Measurements from ENCODE around the gene CHST11. TPM values are rescaled to one million over a fixed set of nuclear protein-coding genes. Genes with fewer than 3 reads are reported as not detected.

CHST11 gene
- total RNA-seq, 2 donors from 2014 or later, result 36.2 to 61.7 TPM

DNA sequence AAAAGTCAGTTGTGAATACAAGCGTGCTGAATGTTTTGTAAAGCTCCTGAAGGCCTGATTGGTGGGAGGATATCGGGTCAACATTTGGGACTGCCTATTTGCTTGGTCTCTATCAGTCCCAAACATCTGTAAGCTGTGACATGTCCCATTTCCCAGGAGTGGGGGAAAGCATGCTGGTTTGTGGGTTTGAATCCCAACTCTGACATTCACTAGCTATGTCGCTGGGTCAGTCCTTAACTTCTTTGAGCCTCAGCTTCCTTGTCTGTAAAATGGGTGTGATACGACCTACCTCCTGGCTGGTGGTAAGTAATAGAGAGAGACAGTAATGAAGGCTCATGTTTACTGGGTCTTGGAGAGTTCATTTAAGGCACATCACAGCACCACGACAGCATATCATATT, 136.7 kb downstream of the CHST11 start:
- ATAC-seq (replicated peaks), result no peak
- no peak overlapping the region for H3K27ac Mint-ChIP-seq
- no peaks in the 10 kb centered on the region for H3K27me3 Mint-ChIP-seq
- H3K9me3 Mint-ChIP-seq, result no peaks in the 10 kb centered on the region
- no peaks in the 10 kb centered on the region for H3K36me3 Mint-ChIP-seq (ENCODE audit: low read depth)
- H3K4me1 Mint-ChIP-seq, result peaks cover 21% of the 10 kb centered on the region
- H3K4me3 Mint-ChIP-seq, result no peak overlapping the region

GRCh38 chr12:104596134-104596799, 139.5 kb downstream of the CHST11 start:
- Mint-ChIP-seq H3K27me3 (no peaks in the 10 kb centered on the region), H3K4me3 (no peak overlapping the region), H3K27ac (peak overlapping the region; percentile 25), H3K4me1 (peaks cover 25% of the 10 kb centered on the region), H3K9me3 (no peaks in the 10 kb centered on the region), H3K36me3 (ENCODE audit: low read depth) (no peaks in the 10 kb centered on the region)
- no peak for ATAC-seq (replicated peaks)

GRCh38 chr12:104596898-104597843, 140.4 kb downstream of the CHST11 start:
- no peak overlapping the region for H3K4me3 Mint-ChIP-seq
- no peak for ATAC-seq (replicated peaks)
- H3K9me3 Mint-ChIP-seq, result no peaks in the 10 kb centered on the region
- H3K4me1 Mint-ChIP-seq, result peaks cover 25% of the 10 kb centered on the region
- H3K27ac Mint-ChIP-seq, result peak overlapping the region; percentile 25
- no peaks in the 10 kb centered on the region for H3K27me3 Mint-ChIP-seq
- H3K36me3 Mint-ChIP-seq (ENCODE audit: low read depth), result peaks cover 6% of the 10 kb centered on the region

- H3K4me1 Mint-ChIP-seq, result peaks cover 33% of the 10 kb centered on the region
- H3K9me3 Mint-ChIP-seq, result no peaks in the 10 kb centered on the region
- peaks cover 13% of the 10 kb centered on the region for H3K36me3 Mint-ChIP-seq (ENCODE audit: low read depth)
- no peaks in the 10 kb centered on the region for H3K27me3 Mint-ChIP-seq
- no peak overlapping the region for H3K27ac Mint-ChIP-seq
- ATAC-seq (replicated peaks), result no peak
- H3K4me3 Mint-ChIP-seq, result no peak overlapping the region
Measured at GRCh38 chr12:104598342-104599271, 141.9 kb downstream of the CHST11 start.

DNA sequence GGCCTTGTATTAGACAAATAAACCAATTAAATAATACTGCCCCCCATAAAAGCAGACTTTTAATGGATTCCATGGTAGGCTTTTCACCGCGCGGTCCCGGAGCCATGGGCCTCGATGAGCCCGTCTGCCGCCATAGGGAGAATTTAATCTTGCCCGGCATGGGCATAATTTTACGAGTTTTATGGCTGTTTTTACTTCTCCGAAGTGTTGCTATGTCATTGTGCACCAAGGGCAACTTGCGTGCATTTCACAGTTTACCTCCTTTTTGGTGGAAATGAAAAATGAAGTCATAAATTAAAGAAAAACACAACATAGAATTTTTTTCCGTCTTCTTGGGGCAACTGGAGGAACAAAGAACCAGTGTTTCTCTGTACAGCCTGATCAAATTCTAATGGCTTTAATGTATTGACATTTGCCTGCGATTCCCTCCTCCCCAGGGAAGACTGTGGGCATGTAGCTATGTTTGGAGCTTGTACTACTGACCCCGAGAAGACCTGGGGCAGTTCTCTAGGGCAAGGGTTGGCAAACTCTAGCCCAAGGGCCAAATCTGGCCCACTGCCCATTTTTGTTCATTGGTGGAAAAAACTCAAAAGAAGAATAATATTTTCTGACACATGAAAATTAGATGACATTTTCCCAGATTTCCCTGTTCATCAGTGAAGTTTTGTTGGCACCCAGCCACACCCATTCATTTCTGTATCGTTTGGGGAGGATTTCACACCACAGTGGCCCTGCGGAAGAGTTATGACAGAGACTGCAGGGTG, 142.7 kb downstream of the CHST11 start:
- Mint-ChIP-seq H3K4me1 (peaks cover 37% of the 10 kb centered on the region), H3K36me3 (ENCODE audit: low read depth) (peaks cover 21% of the 10 kb centered on the region), H3K27ac (no peak overlapping the region), H3K9me3 (no peaks in the 10 kb centered on the region), H3K27me3 (no peaks in the 10 kb centered on the region), H3K4me3 (no peak overlapping the region)
- no peak for ATAC-seq (replicated peaks)

DNA sequence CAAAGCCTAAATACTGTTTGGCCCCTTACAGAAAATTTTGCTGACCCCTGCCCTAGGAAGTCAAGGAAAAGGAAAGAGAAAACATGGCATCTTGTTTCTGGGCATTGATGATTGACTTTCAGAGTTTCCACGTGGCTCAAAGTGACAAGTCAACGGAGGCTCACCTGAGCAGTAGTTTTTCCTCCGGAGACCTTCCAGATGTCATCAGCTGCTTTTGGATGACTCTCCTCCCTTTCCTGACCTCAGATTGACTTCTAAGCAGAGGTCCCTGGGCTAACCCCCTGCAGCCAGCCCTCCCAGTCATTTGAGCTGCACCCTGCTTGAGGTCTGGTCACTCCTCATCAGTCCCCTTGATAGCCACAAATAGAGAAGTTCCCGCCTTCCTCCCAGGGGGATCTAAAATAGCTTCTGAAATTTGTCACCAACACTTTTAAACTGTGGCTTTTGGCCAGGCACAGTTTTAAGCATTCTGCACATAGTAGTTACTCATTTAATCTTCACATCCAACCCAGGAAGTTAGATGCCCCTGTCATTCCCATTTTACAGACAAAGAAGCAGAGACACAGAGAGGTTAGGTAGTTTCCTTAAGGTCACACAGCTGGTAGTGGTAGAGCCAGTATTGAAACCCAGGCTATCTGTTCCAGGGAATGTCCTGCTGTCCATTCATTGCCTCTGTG, 143.4 kb downstream of the CHST11 start:
- no peaks in the 10 kb centered on the region for H3K9me3 Mint-ChIP-seq
- no peak for ATAC-seq (replicated peaks)
- H3K4me1 Mint-ChIP-seq, result peaks cover 41% of the 10 kb centered on the region
- H3K27me3 Mint-ChIP-seq, result no peaks in the 10 kb centered on the region
- peaks cover 25% of the 10 kb centered on the region for H3K36me3 Mint-ChIP-seq (ENCODE audit: low read depth)
- peak overlapping the region; percentile 98 for H3K27ac Mint-ChIP-seq
- H3K4me3 Mint-ChIP-seq, result no peak overlapping the region

GRCh38 chr12:104600790-104601739, 144.3 kb downstream of the CHST11 start:
- Mint-ChIP-seq H3K36me3 (ENCODE audit: low read depth) (peaks cover 25% of the 10 kb centered on the region), H3K4me1 (peaks cover 46% of the 10 kb centered on the region), H3K27me3 (no peaks in the 10 kb centered on the region), H3K27ac (peak overlapping the region; percentile 98), H3K9me3 (no peaks in the 10 kb centered on the region), H3K4me3 (no peak overlapping the region)
- no peak for ATAC-seq (replicated peaks)

DNA sequence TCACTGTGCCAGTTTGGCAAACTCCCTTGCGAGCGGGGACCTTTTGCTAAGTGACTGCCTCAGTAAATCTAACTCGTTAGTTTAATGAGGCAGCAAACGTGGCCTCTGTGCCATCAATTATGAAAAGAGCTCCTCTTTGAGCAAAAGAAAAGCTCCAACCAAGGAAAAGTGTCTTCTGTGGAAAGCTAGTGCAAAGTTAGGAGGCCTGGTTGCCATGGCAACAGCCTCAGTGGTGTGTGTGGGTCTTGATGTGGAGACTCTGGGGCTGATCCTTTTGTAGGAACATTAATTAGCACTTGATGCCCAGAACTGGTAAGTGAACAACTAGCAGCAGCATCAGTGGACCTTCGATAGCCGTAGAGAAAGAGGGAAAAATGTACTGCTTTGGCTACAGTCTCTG, 145.7 kb downstream of the CHST11 start:
- no peaks in the 10 kb centered on the region for H3K9me3 Mint-ChIP-seq
- H3K27ac Mint-ChIP-seq, result peak overlapping the region; percentile 98
- H3K27me3 Mint-ChIP-seq, result no peaks in the 10 kb centered on the region
- peaks cover 25% of the 10 kb centered on the region for H3K36me3 Mint-ChIP-seq (ENCODE audit: low read depth)
- no peak overlapping the region for H3K4me3 Mint-ChIP-seq
- peaks cover 52% of the 10 kb centered on the region for H3K4me1 Mint-ChIP-seq
- ATAC-seq (replicated peaks), result no peak

DNA sequence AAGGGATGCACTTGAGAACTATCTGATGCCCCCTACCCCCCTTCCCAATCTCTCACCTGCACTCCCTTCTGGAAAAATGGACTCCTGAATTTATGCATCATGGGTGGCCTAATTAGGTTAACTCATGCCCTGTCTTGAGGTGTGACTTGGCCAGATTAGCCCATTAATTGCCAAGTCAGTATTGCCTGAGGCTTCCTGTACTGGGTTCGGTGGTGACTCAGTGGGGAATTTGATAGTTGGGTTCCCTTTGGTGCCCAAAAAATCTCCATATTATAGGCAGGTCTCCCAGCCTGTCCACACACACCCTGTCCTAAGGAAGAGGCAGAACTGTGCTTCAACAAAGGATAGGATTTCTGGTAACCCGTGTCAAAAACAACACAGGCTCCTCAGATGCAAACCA, 146.1 kb downstream of the CHST11 start:
- H3K27ac Mint-ChIP-seq, result peak overlapping the region; percentile 98
- no peaks in the 10 kb centered on the region for H3K9me3 Mint-ChIP-seq

DNA sequence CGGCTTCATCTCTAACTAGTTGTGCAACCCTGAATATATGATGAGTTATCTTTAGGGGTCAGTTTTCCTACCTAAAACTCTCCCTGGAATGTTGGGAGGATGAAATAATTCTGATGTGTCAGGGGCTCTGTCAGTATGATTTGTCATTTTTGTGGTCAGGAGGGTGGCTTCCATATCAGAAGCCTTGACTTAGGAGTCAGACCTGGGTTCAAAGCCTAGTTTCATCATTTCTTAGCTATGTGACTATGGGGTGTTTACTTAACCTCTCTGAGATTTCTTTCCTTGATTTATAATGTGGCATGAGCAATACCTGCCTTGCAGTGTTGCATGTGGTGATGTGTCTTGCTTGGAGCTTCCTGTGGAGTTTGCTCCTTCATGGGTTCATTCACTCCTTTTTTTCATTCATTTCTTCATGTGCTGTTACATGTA, 146.8 kb downstream of the CHST11 start:
- ATAC-seq (replicated peaks), result peak; percentile 48
- Mint-ChIP-seq H3K27me3 (no peaks in the 10 kb centered on the region), H3K27ac (peak overlapping the region; percentile 98), H3K36me3 (ENCODE audit: low read depth) (peaks cover 25% of the 10 kb centered on the region), H3K9me3 (no peaks in the 10 kb centered on the region), H3K4me1 (peaks cover 50% of the 10 kb centered on the region), H3K4me3 (peak overlapping the region; percentile 60)

More for the DNA sequence above, 146.1 kb downstream of the CHST11 start:
- Mint-ChIP-seq H3K4me1 (peaks cover 54% of the 10 kb centered on the region), H3K4me3 (peak overlapping the region; percentile 60), H3K36me3 (ENCODE audit: low read depth) (peaks cover 25% of the 10 kb centered on the region), H3K27me3 (no peaks in the 10 kb centered on the region)
- ATAC-seq (replicated peaks), result no peak

DNA sequence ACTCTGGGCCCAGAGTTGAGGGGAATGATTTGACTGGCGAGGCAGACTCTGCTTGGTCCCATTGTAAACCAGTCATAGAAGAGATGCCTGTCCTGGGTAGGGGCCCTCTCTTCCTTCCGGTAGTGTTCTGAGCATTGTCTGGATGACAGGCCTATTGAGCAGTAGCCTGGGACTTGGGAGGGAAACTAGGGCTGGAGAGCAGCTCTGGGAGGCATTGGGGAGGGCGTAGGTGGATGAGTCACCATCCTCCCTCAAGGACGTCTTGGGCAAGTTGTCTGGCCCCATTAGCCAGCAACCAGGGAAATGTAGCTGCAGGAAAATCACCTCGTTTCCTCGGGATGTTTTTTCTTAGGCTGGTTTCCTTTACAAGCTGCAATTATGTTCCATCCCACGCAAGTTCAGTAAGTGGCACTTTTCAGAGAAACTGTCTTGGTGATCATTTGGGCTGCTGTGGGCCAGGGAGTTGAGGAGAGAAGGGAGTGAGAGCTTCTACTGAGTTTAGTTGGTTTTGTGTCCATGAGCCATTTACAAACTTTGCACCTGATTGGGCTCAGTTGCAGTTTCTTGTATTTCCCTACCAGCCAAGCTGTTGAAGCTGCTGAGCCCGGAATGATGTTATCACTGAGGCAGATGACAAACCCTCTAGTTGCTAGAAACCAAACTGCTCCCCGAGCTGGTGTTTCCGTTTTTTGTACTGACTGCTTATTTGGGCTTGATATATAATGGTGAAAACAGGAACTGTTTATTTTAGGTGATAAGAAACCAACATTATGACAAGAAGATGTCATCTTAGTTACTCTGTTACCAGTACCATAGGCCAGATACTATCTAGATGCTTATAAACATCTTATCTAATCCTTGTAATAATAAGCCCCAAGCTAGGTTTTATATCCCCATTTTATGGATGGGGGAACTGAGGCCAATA, 147.6 kb downstream of the CHST11 start:
- peaks cover 52% of the 10 kb centered on the region for H3K4me1 Mint-ChIP-seq
- H3K36me3 Mint-ChIP-seq (ENCODE audit: low read depth), result peaks cover 25% of the 10 kb centered on the region
- no peaks in the 10 kb centered on the region for H3K27me3 Mint-ChIP-seq
- peak overlapping the region; percentile 60 for H3K4me3 Mint-ChIP-seq
- no peaks in the 10 kb centered on the region for H3K9me3 Mint-ChIP-seq
- ATAC-seq (replicated peaks), result peak; percentile 92
- H3K27ac Mint-ChIP-seq, result peak overlapping the region; percentile 98

Data from activated T-helper 17 cell treated with anti-CD3 and anti-CD28 coated beads, Interleukin-2, amount 50 U/mL, for 72 hours (primary cell).